Measurements from ENCODE around the gene CTSA. TPM values are rescaled to one million over a fixed set of nuclear protein-coding genes. Genes with fewer than 3 reads are reported as not detected.
"Not testable (repeated sequence)": the region's sequence is repeated elsewhere in the genome, so short reads cannot be mapped to it uniquely, and the experiment has no call there.

CTSA gene
- polyA plus RNA-seq, 12 donors = 54.5 to 110 (median 60.1) TPM; not detected in 1

GRCh38 chr20:45911486-45912343 is 20.6 kb downstream of the CTSA start, which contains the start of gene PLTP:
Gene PLTP, minus strand, starts transcription at chr20:45912155. Its CDS starts 703 bp downstream, at chr20:45911452.
- DNase-seq = peak; percentile 72

- no peak for DNase-seq
Measured at GRCh38 chr20:45912344-45912682, 21.2 kb downstream of the CTSA start.

GRCh38 chr20:45913116-45913515 is 22.0 kb downstream of the CTSA start:
- no peak for DNase-seq

GRCh38 chr20:45917790-45918141 is 26.6 kb downstream of the CTSA start:
- peak; percentile 73 for DNase-seq

- DNase-seq = peak; percentile 43
Measured at GRCh38 chr20:45918182-45918737, 27.1 kb downstream of the CTSA start.

GRCh38 chr20:45918779-45919537 is 27.8 kb downstream of the CTSA start:
- no peak for DNase-seq

GRCh38 chr20:45919542-45920399 is 28.6 kb downstream of the CTSA start:
- DNase-seq = peak; percentile 79

- no peak for DNase-seq
Measured at GRCh38 chr20:45920462-45921336, 29.6 kb downstream of the CTSA start.

- no peak for DNase-seq
Measured at GRCh38 chr20:45921337-45922189, 30.4 kb downstream of the CTSA start.

- DNase-seq = no peak
Measured at GRCh38 chr20:45924391-45925261, 33.5 kb downstream of the CTSA start.

- DNase-seq = no peak
Measured at GRCh38 chr20:45925821-45926506, 34.8 kb downstream of the CTSA start.

- DNase-seq = no peak
Measured at GRCh38 chr20:45926731-45927070, 35.6 kb downstream of the CTSA start.

- DNase-seq = no peak
Measured at GRCh38 chr20:45927071-45927878, 36.1 kb downstream of the CTSA start.

- not testable (repeated sequence) for DNase-seq
Measured at GRCh38 chr20:45931680-45932079, 40.5 kb downstream of the CTSA start.

GRCh38 chr20:45933266-45934045 is 42.3 kb downstream of the CTSA start:
- DNase-seq = peak; percentile 61

- DNase-seq = peak; percentile 77
Measured at GRCh38 chr20:45934046-45934585, 43.0 kb downstream of the CTSA start.
